Stimulated activated CD4-positive, alpha-beta T cell treated with anti-CD3 and anti-CD28 coated beads, Interleukin-4, amount 100 ng/mL, for 48 hours (primary cell): ENCODE results near the gene ATP8B4.
"Not testable (repeated sequence)": the region's sequence is repeated elsewhere in the genome, so short reads cannot be mapped to it uniquely, and the experiment has no call there.

Experiments
- DNase-seq, 2 donors: peaks; one replicate each; pipeline ENCODE4 v3.0.0-alpha.2; 2020; ENCODE audit warnings: low read depth in 2 of 2

ATP8B4 gene

GRCh38 chr15:50107591-50108408 lies 11.2 kb downstream of the ATP8B4 start:
- DNase-seq, result no peak

GRCh38 chr15:50107157-50107556 lies 11.9 kb downstream of the ATP8B4 start:
- DNase-seq, result no peak

GRCh38 chr15:50106457-50106856 lies 12.6 kb downstream of the ATP8B4 start:
- no peak for DNase-seq

GRCh38 chr15:50100486-50100885 lies 18.5 kb downstream of the ATP8B4 start:
- DNase-seq, result no peak

GRCh38 chr15:50098545-50098944 lies 20.5 kb downstream of the ATP8B4 start:
- no peak for DNase-seq

- DNase-seq, result no peak
Measured at GRCh38 chr15:50095938-50096821, 22.9 kb downstream of the ATP8B4 start.

- not testable (repeated sequence) for DNase-seq
Measured at GRCh38 chr15:50089386-50089785, 29.6 kb downstream of the ATP8B4 start.

GRCh38 chr15:50084932-50085331 lies 34.1 kb downstream of the ATP8B4 start:
- no peak for DNase-seq

GRCh38 chr15:50083424-50084025 lies 35.5 kb downstream of the ATP8B4 start:
- no peak for DNase-seq

- no peak for DNase-seq
Measured at GRCh38 chr15:50082066-50082465, 37.0 kb downstream of the ATP8B4 start.

GRCh38 chr15:50077651-50078050 lies 41.4 kb downstream of the ATP8B4 start:
- DNase-seq, result no peak

GRCh38 chr15:50077176-50077575 lies 41.9 kb downstream of the ATP8B4 start:
- DNase-seq, result no peak

- no peak for DNase-seq
Measured at GRCh38 chr15:50075319-50075718, 43.7 kb downstream of the ATP8B4 start.

GRCh38 chr15:50071551-50072258 lies 47.3 kb downstream of the ATP8B4 start:
- no peak for DNase-seq

GRCh38 chr15:50068016-50068415 lies 51.0 kb downstream of the ATP8B4 start:
- no peak for DNase-seq

- DNase-seq, result no peak
Measured at GRCh38 chr15:50067254-50067653, 51.8 kb downstream of the ATP8B4 start.

GRCh38 chr15:50066666-50067065 lies 52.4 kb downstream of the ATP8B4 start:
- no peak for DNase-seq

GRCh38 chr15:50066202-50066601 lies 52.8 kb downstream of the ATP8B4 start:
- DNase-seq, result peak in 1 of 2 donors; percentile 6

- DNase-seq, result no peak
Measured at GRCh38 chr15:50065279-50065678, 53.8 kb downstream of the ATP8B4 start.

- DNase-seq, result no peak
Measured at GRCh38 chr15:50064673-50065072, 54.4 kb downstream of the ATP8B4 start.

- no peak for DNase-seq
Measured at GRCh38 chr15:50063226-50063625, 55.8 kb downstream of the ATP8B4 start.

- DNase-seq, result no peak
Measured at GRCh38 chr15:50061503-50061902, 57.5 kb downstream of the ATP8B4 start.
